ENCODE data around the gene TOX2.

Gene TOX2

DNA sequence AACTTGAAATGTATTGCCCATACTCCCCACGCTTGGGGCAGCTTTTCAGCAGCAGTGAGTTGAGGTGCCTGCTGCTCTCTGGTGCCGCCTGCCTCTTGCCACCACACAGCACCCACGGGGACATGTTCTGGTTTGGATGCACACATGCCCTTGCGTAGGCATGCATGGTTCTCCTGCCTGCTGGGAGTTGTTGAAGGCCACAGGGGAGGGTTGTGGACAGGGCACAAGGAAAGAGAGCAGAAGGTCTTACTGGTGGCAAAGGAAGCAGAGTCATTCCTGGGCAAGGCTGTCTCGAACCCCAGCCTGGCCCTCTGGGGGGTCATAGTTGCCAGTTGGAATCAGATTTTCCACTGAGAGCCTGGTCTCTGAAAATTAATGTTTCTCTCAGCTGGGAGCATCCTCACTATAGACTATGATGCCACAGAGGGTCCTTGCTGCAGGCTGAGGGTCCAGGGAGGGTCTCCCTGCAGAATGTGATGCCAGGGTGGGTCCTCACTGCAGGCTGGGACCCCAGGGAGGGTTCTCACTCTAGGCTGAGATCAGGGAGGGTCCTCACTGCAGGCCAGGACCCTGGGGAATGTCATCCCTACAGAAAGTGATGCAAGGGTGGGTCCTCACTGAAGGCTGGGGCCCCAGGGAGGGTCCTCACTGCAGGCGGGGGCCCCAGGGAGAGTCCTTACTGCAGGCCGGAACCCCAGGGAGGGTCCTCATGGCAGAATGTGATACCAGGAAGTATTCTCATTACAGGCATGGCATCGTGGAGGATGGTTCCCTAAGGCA, 59.2 kb downstream of the TOX2 start:
- Mint-ChIP-seq H3K4me1 (no peaks in the 10 kb centered on the region), H3K27ac (no peak overlapping the region)

DNA sequence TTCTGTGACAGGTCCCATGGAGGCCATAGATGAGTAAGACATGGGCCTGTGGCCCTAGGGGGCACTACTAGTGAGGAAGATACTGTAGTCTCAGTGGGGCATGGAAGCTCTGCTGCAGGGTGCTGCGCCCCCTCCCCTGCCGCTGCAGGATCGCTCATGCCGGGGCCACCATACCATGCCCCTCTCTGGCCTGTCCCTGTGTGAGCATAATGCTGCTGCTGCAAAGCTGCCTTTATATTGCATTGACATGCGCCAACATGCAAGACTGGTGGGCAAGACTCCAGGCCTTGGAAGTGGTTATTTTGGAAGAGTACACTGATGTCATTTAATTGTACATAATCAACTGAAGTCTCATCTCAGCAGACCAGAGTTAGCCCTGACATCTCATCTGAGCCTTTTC, 60.0 kb downstream of the TOX2 start:
- no peaks in the 10 kb centered on the region for H3K4me1 Mint-ChIP-seq
- no peak overlapping the region for H3K27ac Mint-ChIP-seq
- H3K4me3 Mint-ChIP-seq, result no peak overlapping the region
- H3K27me3 Mint-ChIP-seq (ENCODE audit: low read depth, poor library complexity), result peaks cover 26% of the 10 kb centered on the region
- DNase-seq, result no peak
- no peaks in the 10 kb centered on the region for H3K9me3 Mint-ChIP-seq
- H3K36me3 Mint-ChIP-seq (ENCODE audit: low read depth), result no peaks in the 10 kb centered on the region
- TF ChIP-seq, protein P1, sequence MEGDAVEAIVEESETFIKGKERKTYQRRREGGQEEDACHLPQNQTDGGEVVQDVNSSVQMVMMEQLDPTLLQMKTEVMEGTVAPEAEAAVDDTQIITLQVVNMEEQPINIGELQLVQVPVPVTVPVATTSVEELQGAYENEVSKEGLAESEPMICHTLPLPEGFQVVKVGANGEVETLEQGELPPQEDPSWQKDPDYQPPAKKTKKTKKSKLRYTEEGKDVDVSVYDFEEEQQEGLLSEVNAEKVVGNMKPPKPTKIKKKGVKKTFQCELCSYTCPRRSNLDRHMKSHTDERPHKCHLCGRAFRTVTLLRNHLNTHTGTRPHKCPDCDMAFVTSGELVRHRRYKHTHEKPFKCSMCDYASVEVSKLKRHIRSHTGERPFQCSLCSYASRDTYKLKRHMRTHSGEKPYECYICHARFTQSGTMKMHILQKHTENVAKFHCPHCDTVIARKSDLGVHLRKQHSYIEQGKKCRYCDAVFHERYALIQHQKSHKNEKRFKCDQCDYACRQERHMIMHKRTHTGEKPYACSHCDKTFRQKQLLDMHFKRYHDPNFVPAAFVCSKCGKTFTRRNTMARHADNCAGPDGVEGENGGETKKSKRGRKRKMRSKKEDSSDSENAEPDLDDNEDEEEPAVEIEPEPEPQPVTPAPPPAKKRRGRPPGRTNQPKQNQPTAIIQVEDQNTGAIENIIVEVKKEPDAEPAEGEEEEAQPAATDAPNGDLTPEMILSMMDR (IDR thresholded peaks at IDR 0.05), result no peak

More for the DNA sequence above, 59.2 kb downstream of the TOX2 start:
- H3K4me3 Mint-ChIP-seq, result no peak overlapping the region
- peaks cover 22% of the 10 kb centered on the region for H3K27me3 Mint-ChIP-seq (ENCODE audit: low read depth, poor library complexity)
- no peaks in the 10 kb centered on the region for H3K9me3 Mint-ChIP-seq
- no peak for DNase-seq
- TF ChIP-seq, protein P1 (IDR thresholded peaks at IDR 0.05), result no peak
- H3K36me3 Mint-ChIP-seq (ENCODE audit: low read depth), result no peaks in the 10 kb centered on the region

DNA sequence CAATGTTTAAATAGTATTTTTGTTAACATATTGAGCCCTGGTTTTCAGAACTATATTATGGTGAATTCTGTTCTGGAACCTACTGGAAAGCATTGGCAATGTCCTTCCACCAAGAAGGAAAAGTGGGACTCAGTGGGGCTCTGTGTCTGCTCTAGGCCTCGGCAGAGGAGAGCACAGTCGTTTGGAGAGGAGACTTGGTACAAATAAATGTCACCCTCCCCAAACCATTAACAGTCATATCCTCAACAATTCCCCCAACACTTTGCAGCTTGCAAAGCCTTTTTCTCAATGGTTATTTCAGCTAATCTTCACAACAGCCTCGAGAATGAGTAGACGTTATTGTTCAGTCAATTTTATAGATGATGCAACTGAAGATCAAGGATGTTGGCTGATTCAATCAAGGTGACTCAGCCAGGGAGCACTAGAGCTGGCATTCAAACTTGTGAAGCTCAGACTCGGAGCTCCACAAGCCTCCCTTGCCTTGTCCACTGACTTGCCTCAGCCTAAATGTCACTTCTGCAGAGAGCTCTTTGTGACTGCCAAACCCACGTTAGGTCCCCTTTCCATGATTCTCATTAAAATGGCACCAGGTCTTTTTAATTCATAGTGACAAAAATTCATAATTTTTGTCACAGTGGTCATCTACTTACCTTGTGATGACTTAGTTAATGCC, 60.6 kb downstream of the TOX2 start:
- Mint-ChIP-seq H3K36me3 (ENCODE audit: low read depth) (no peaks in the 10 kb centered on the region), H3K9me3 (no peaks in the 10 kb centered on the region), H3K27me3 (ENCODE audit: low read depth, poor library complexity) (peaks cover 28% of the 10 kb centered on the region), H3K27ac (no peak overlapping the region), H3K4me1 (no peaks in the 10 kb centered on the region), H3K4me3 (no peak overlapping the region)
- no peak for DNase-seq
- TF ChIP-seq, protein P1 (IDR thresholded peaks at IDR 0.05), result no peak

DNA sequence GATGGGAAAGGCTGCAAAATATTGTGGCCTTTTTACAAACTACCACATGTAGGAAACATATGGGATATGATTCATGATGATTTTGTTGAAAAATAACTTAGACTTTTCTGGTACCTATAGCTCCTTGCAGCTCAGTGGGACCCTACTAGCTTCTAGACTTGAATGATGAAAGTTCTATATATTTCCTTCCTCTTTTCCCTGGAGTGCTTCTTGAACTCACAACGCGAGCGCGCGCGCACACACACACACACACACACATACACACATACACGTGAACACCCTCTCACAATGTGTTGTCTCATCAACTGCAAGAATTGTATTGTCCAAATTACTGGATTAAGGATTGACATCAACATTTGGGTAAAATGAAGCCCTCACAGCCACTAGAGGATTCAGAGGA, 61.9 kb downstream of the TOX2 start:
- TF ChIP-seq, protein P1 (IDR thresholded peaks at IDR 0.05), result no peak
- Mint-ChIP-seq H3K36me3 (ENCODE audit: low read depth) (no peaks in the 10 kb centered on the region), H3K9me3 (no peaks in the 10 kb centered on the region), H3K27ac (no peak overlapping the region), H3K4me3 (no peak overlapping the region), H3K4me1 (no peaks in the 10 kb centered on the region), H3K27me3 (ENCODE audit: low read depth, poor library complexity) (peaks cover 24% of the 10 kb centered on the region)
- DNase-seq, result no peak

DNA sequence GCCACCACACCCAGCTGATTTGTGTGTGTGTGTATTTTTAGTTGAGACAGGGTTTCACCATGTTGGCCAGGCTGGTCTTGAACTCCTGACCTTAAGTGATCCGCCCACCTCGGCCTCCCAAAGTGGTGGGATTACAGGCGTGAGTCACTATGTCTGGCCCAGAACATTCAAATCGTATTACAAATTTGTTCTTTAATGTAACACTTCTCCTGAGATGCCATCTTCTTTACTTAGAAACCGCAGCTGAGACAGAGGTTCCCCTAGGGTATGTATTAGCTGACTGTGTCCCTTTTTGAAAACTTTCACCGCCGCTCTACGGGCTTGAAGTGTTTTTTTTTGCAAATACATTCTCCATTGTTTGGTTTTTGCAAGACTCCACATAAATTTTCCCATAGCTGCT, 62.6 kb downstream of the TOX2 start:
- no peak for DNase-seq
- no peaks in the 10 kb centered on the region for H3K9me3 Mint-ChIP-seq
- peaks cover 24% of the 10 kb centered on the region for H3K27me3 Mint-ChIP-seq (ENCODE audit: low read depth, poor library complexity)
- TF ChIP-seq, protein P1 (IDR thresholded peaks at IDR 0.05), result no peak
- H3K36me3 Mint-ChIP-seq (ENCODE audit: low read depth), result no peaks in the 10 kb centered on the region
- H3K27ac Mint-ChIP-seq, result no peak overlapping the region
- no peak overlapping the region for H3K4me3 Mint-ChIP-seq
- H3K4me1 Mint-ChIP-seq, result no peaks in the 10 kb centered on the region
